Nasal cavity respiratory epithelium epithelial cell of viscerocranial mucosa (primary cell): ENCODE results near the gene FNDC10. TPM values are rescaled to one million over a fixed set of nuclear protein-coding genes. Genes with fewer than 3 reads are reported as not detected.

Experiments
- total RNA-seq: library from RNA; depleted of rRNA; stranded (reverse); fragments of >200 nt; gene quantifications from 2 replicates; pipeline ENCODE4 v1.2.3, GENCODE V29; 2014

Gene FNDC10
- total RNA-seq, result 0.34 and 2.5 TPM in 2 replicates

GRCh38 chr1:1599935-1600860 is at the start of gene FNDC10:
TSS of gene FNDC10 (minus strand) at chr1:1600135. CDS start at chr1:1600015, 120 bp downstream.

DNA sequence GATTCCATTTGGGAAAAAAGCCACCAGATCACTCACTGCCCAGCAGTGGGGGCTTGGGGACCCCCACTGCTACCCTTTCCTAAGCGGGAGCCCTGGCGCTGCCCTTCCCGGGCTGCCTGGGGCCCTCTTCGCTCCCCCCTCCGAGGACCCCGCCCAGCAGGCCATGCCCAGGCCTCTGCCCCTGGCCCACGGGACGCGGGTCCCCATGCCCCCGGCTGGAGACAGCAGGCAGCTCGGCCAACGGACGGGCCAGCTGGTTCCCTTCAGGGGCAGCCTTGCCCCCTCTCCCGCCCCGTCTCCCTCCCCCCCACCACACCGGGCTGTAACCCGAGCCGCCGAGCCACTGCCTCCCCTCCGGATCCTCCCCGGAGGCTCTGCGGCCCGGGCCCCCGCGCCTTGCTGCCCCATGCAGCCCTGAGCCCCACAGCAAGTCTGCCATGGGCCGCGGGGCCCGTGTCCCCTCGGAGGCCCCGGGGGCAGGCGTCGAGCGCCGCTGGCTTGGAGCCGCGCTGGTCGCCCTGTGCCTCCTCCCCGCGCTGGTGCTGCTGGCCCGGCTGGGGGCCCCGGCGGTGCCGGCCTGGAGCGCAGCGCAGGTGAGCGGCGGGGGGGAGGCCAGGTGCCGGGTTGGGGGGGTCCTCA is 32.0 kb upstream of the FNDC10 start, which contains the start of gene MMP23B:
Gene MMP23B, plus strand, starts transcription at position 392 of the 639 bp plus-strand sequence. Its CDS starts 46 bp downstream, at position 438.

DNA sequence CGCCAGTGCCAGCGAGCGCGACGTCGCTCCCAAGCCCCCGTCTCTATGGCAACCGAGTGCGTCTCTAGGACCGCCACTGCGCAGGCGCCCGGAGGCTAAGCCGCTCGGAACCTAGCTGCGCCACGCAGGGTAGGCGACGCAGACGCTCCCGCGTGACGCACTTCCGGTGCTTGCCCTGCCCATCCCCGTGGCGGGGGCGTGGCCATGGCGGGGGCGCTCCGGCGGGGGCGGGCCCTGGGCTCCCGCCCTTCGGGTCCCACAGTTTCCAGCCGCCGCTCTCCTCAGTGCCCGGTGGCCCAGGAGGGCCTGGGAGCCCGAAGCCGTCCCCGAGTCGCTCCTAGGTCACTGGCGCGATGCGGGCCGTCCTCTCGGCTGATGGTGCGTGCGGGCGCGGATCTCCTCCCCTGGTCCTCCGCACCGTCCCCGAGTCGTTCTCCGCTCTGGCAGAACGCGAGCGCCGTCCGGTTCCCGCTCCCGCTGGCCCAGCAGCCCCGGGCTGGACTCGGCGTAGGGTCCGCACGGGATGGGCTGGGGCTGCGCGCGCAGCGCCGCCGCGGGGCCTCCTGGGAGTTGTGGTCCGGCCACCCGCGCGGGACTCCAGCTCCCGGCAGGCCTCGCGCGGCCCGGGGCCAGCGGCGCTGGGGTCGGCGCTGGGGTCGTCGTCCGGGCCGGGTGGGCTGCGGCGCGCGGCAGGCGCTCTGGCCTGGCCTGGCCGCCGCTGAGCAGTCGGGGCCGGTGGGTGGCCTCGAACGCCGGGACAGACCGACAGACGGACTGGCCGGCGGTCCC is 15.5 kb upstream of the FNDC10 start, which contains the start of gene MIB2:
Gene MIB2, plus strand, starts transcription at position 245 of the 789 bp plus-strand sequence. CDS start 7,953 bp downstream, outside the sequence.

GRCh38 chr1:1574721-1575537 is 25.0 kb downstream of the FNDC10 start, which contains the start of gene SSU72:
TSS of gene SSU72 (minus strand) at chr1:1574863. CDS start at chr1:1574557, 306 bp downstream.

Other genes with a start within 250 kb of the FNDC10 start
- gene MXRA8, start 241.6 kb downstream of the FNDC10 start, total RNA-seq, result 0.34 and 1.1 TPM in 2 replicates
- gene AURKAIP1, start 224.9 kb downstream of the FNDC10 start, total RNA-seq, result 60.4 and 110 TPM in 2 replicates
- 57.4 and 139 TPM in 2 replicates for gene CCNL2, start 200.8 kb downstream of the FNDC10 start, total RNA-seq
- 50.2 and 56.3 TPM in 2 replicates for gene MRPL20, start 192.8 kb downstream of the FNDC10 start, total RNA-seq
- gene ANKRD65, start 178.9 kb downstream of the FNDC10 start, total RNA-seq, result 4.4 and 18.2 TPM in 2 replicates
- 2.1 and 18.4 TPM in 2 replicates for gene VWA1, start 164.4 kb downstream of the FNDC10 start, total RNA-seq
- 0.34 and 1.1 TPM in 2 replicates for gene ATAD3C, start 150.4 kb downstream of the FNDC10 start, total RNA-seq
- gene ATAD3B, start 128.4 kb downstream of the FNDC10 start, total RNA-seq, result 16.4 and 24.2 TPM in 2 replicates
- gene ATAD3A, start 88.0 kb downstream of the FNDC10 start, total RNA-seq, result 18.5 and 34.0 TPM in 2 replicates
- 0.34 and 0.71 TPM in 2 replicates for gene TMEM240, start 59.5 kb downstream of the FNDC10 start, total RNA-seq
- 69.4 and 83.5 TPM in 2 replicates for gene SSU72, start 25.3 kb downstream of the FNDC10 start, total RNA-seq
- gene MIB2, start 15.4 kb upstream of the FNDC10 start, total RNA-seq, result 68.6 and 97.4 TPM in 2 replicates
- 0.34 and 1.1 TPM in 2 replicates for gene MMP23B, start 32.0 kb upstream of the FNDC10 start, total RNA-seq
- gene CDK11B, start 58.9 kb upstream of the FNDC10 start, total RNA-seq, result 8.5 and 12.8 TPM in 2 replicates
- 16.1 and 41.5 TPM in 2 replicates for gene SLC35E2B, start 92.7 kb upstream of the FNDC10 start, total RNA-seq
- 9.6 and 12.7 TPM in 2 replicates for gene CDK11A, start 124.2 kb upstream of the FNDC10 start, total RNA-seq
- 34.9 and 55.6 TPM in 2 replicates for gene NADK, start 178.3 kb upstream of the FNDC10 start, total RNA-seq